ENCODE results near the gene KDM3B. TPM values are rescaled to one million over a fixed set of nuclear protein-coding genes. Genes with fewer than 3 reads are reported as not detected.
A peak's percentile ranks its signal among the peaks of the same experiment; 100 is the strongest.

KDM3B gene
- total RNA-seq, 4 donors from 2014 or later = 62.7 to 65.3 (median 62.9) TPM

DNA sequence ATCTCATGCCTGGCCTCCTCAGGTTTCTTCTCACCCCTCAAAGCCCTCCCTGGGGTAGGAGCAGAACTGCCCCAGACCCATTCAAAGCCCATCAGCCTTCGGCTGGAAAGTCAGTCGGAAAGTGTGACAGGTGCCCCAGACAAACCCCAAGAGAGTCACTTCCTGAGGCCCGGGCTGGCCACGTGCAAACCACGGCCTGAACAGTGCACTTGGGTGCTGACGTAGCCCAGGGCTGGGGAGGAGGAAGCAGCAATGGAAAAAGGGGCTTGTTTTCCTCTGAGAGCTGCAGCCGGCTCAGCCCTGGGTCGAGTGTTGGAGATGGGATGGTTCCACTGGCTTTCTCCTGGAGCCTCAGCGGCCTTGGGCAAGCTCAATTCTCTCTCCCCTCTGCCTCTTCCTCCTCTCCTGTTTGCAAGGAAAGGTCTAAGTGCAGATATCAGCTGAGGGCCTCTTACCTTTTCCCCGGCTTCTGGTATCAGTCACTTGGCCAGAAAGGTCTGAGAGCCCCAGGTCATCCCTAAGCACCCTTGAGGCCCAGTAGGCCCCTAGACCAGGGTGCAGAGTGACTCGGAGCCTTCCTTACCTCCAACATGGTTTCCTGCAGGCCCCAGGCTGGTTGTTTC, 106.9 kb downstream of the KDM3B start:
- TF ChIP-seq, protein P1, sequence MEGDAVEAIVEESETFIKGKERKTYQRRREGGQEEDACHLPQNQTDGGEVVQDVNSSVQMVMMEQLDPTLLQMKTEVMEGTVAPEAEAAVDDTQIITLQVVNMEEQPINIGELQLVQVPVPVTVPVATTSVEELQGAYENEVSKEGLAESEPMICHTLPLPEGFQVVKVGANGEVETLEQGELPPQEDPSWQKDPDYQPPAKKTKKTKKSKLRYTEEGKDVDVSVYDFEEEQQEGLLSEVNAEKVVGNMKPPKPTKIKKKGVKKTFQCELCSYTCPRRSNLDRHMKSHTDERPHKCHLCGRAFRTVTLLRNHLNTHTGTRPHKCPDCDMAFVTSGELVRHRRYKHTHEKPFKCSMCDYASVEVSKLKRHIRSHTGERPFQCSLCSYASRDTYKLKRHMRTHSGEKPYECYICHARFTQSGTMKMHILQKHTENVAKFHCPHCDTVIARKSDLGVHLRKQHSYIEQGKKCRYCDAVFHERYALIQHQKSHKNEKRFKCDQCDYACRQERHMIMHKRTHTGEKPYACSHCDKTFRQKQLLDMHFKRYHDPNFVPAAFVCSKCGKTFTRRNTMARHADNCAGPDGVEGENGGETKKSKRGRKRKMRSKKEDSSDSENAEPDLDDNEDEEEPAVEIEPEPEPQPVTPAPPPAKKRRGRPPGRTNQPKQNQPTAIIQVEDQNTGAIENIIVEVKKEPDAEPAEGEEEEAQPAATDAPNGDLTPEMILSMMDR (IDR thresholded peaks at IDR 0.05) = no peak
- peak; percentile 17 to 27 for TF ChIP-seq EP300 (IDR thresholded peaks at IDR 0.05)
- WGBS, 2 donors = 78 to 82% methylated on average over 11 of the region's 11 CpGs
- DNase-seq (ENCODE audit: low spot score in 2 of 2) = peak in 1 of 2 donors; percentile 15
- Histone ChIP-seq H3K27ac (peak overlapping the region in 1 of 4 donors; percentile 1), H3K27me3 (no peaks in the 10 kb centered on the region), H3K9me3 (no peaks in the 10 kb centered on the region), H3K4me3 (no peak overlapping the region), H3K4me1 (peaks cover 0 to 26% (median 21%) of the 10 kb centered on the region in 4 donors), H3K36me3 (no peaks in the 10 kb centered on the region)

DNA sequence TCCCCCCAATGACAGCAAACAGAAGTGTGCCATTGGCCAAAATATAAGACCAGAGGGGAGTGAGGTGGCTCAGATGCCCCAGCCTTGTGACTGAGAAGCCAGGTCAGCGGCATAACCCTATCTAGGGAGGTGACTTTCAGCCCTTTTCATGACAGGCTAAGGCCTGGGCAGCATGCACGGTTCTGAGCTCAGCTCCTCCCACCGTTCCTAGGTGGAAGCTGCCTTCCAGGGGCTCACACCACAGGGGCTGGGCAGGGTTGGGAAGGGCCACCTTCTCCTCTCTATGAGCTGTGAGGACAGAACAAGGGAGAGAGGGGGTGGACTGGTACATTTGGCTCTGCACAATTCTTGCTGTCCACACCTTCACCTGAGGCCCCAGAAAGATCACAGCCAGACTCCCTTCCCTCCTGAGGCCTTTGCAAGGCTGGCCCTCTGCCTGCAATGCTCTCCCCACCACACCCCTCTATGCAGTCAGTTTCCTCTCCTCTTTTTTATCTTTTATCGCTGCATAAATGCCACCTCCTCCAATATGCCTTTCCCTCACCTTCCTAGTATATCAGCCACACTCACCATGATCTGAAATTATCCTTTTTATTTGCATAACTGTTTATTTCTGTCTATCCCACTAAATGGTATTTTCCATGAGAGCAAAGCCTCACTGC, 107.7 kb downstream of the KDM3B start:
- Histone ChIP-seq H3K4me3 (no peak overlapping the region), H3K27ac (no peak overlapping the region), H3K4me1 (peaks cover 0 to 26% (median 21%) of the 10 kb centered on the region in 4 donors), H3K9me3 (no peaks in the 10 kb centered on the region), H3K36me3 (no peaks in the 10 kb centered on the region), H3K27me3 (no peaks in the 10 kb centered on the region)
- TF ChIP-seq EP300 (IDR thresholded peaks at IDR 0.05) (no peak), POLR2A (IDR thresholded peaks at IDR 0.05) (no peak)
- TF ChIP-seq, protein P1 (IDR thresholded peaks at IDR 0.05) = no peak
- DNase-seq (ENCODE audit: low spot score in 2 of 2) = no peak
- 80 to 90% methylated on average over 4 of the region's 4 CpGs for WGBS, 2 donors

DNA sequence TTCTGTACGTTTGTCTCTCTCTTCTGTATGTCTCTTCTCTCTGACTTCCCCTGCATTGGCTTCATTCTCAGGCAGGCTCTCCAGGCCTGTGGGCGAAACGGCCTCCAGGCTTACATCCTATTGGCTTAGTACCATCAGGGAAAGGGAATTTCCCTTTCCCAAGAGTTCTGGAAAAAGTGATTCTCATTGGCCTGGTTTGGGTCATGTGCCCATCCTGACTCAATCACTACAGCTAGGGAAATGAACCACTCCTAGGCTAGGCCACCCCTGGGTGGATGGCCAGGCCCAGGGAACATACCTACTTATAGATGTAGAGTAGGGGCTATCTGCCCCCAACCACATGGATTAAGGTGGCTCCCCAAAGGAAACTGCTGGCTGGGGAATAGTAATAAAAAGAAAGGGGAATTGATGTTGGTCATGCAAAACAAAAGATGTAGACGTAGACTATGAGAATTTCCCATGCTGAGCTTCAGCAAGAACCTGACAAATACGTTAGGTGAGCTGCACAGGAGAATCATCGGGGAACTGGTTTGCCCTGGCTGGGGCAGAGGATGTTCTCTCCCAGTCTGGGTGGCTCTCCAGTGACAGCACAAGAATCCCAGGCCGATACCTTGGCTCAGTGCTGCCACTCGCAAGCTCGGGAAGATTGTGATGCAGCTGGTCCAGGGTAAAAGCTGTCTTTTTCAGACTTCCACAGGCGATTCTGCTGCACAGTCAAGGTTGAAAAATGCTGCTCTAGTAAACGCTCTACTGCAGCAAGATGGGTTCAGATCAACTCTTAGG, 109.0 kb downstream of the KDM3B start:
- no peak for DNase-seq (ENCODE audit: low spot score in 2 of 2)
- Histone ChIP-seq H3K27ac (peak overlapping the region in 2 of 4 donors; percentile 20 to 31), H3K4me1 (peaks cover 0 to 37% (median 27%) of the 10 kb centered on the region in 4 donors), H3K9me3 (no peaks in the 10 kb centered on the region), H3K27me3 (no peaks in the 10 kb centered on the region), H3K36me3 (no peaks in the 10 kb centered on the region), H3K4me3 (no peak overlapping the region)
- 55 to 67% methylated on average over 11 of the region's 11 CpGs for WGBS, 2 donors
- no peak for TF ChIP-seq POLR2A (IDR thresholded peaks at IDR 0.05)
- TF ChIP-seq, protein P1 (IDR thresholded peaks at IDR 0.05) = no peak
- TF ChIP-seq EP300 (IDR thresholded peaks at IDR 0.05) = no peak

DNA sequence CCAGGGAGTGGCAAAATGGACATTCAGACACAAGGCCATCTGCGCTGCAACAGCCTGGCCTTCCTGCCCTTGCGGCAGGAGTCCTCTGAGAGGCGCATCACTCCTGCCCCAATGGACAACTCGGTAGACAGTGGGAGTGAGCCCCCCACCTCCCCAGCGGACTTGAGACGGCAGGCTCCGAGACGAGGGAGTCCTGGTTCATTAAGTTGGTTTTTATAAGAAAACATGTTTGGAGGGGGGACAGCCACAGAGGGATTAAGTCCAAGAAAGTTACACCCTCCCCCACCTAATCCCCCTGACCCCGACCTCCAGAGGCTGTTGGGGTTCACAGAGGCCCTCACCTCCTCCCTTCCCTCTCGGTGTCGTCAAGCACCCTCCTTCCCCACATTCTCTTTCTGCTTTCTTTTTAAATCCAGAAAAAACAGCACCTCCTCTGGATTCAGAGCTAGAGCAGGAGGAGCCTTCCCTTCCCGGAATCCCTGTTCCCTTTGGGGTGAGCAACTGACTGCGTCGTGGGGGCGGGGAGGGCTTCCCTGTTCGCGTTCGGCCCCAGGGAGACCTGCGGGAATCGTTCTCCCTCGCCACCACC, 111.0 kb downstream of the KDM3B start:
- TF ChIP-seq, protein P1 (IDR thresholded peaks at IDR 0.05) = no peak
- TF ChIP-seq POLR2A (IDR thresholded peaks at IDR 0.05) = no peak
- DNase-seq (ENCODE audit: low spot score in 2 of 2) = peak in 1 of 2 donors; percentile 14
- H3K4me1 ChIP-seq = peaks cover 0 to 49% (median 33%) of the 10 kb centered on the region in 4 donors
- no peaks in the 10 kb centered on the region for H3K27me3 ChIP-seq
- H3K9me3 ChIP-seq = no peaks in the 10 kb centered on the region
- peak overlapping the region; percentile 54 to 95 (median 74) for H3K4me3 ChIP-seq
- 11 to 13% methylated on average over 21 of the region's 21 CpGs for whole genome bisulfite sequencing, 2 donors
- H3K36me3 ChIP-seq = peaks cover 0 to 11% (median 0%) of the 10 kb centered on the region in 3 donors
- H3K27ac ChIP-seq = peak overlapping the region; percentile 96 to 98 (median 98)

Measured in tibial nerve (tissue), 4 donors.